ENCODE measurements around the gene DOCK6.

Gene DOCK6

DNA sequence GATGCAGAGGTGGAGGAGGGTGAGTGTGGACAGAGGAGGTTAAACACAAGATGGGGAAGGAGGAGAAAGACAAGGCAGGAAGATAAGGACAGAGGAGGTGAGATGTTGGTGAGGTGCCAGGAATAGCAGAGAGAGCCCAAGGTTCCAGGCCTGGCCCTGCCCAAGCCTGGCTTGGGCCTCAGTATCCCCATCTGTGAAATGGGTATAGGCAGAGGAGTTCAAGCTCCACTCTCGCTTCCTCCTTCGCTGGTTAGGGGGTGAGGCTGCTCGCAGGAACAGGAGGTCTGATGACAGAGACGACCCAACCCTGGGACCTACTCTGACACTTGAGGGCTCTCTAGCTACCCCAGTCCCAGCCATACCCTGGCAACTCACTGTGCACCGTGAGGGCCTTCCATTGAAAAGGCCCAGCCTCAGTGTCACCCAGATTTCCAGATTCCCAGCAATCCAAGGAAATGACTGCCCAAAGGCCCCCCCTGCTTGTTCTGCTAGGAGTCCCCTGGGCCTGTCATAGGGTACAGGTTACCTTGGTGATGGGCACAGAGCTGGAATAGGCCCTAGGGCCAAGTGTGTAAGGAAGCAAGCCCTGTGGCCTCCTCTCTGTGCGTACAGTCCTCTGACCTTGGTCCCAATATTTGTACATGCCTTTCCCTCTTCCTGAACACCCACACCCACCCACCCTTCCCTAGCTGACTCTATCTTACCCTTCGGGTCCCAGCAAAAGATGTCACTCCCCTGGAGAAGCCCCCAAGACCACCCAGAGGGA lies 31.5 kb downstream of the DOCK6 start:
- TF ChIP-seq REST (IDR thresholded peaks at IDR 0.05; ENCODE audit: insufficient read depth in 1 of 2, low read depth in 2 of 2, low read length in 2 of 2) (no peak), SIN3A (IDR thresholded peaks at IDR 0.05; ENCODE audit: borderline replicate concordance, insufficient read depth, low read length) (no peak), TAF1 (IDR thresholded peaks at IDR 0.05; ENCODE audit: borderline replicate concordance, insufficient read depth, low read length) (no peak), POLR2AphosphoS5 (IDR thresholded peaks at IDR 0.05; ENCODE audit: low read depth, low read length) (no peak), FOXP2 (optimal IDR thresholded peaks at IDR 0.05; ENCODE audit: borderline replicate concordance, extremely low read depth, extremely low read length, insufficient read depth) (no peak)

GRCh38 chr19:11227195-11227886 lies 35.0 kb downstream of the DOCK6 start:
- TF ChIP-seq SIN3A (IDR thresholded peaks at IDR 0.05; ENCODE audit: borderline replicate concordance, insufficient read depth, low read length), result no peak
- TF ChIP-seq POLR2AphosphoS5 (IDR thresholded peaks at IDR 0.05; ENCODE audit: low read depth, low read length), result no peak
- TF ChIP-seq REST (IDR thresholded peaks at IDR 0.05; ENCODE audit: insufficient read depth in 1 of 2, low read depth in 2 of 2, low read length in 2 of 2), result no peak
- TF ChIP-seq FOXP2 (optimal IDR thresholded peaks at IDR 0.05; ENCODE audit: borderline replicate concordance, extremely low read depth, extremely low read length, insufficient read depth), result no peak

- TF ChIP-seq POLR2AphosphoS5 (IDR thresholded peaks at IDR 0.05; ENCODE audit: low read depth, low read length) (no peak), TAF1 (IDR thresholded peaks at IDR 0.05; ENCODE audit: borderline replicate concordance, insufficient read depth, low read length) (no peak), REST (IDR thresholded peaks at IDR 0.05; ENCODE audit: insufficient read depth in 1 of 2, low read depth in 2 of 2, low read length in 2 of 2) (no peak), FOXP2 (optimal IDR thresholded peaks at IDR 0.05; ENCODE audit: borderline replicate concordance, extremely low read depth, extremely low read length, insufficient read depth) (no peak), SIN3A (IDR thresholded peaks at IDR 0.05; ENCODE audit: borderline replicate concordance, insufficient read depth, low read length) (no peak)
Observed at GRCh38 chr19:11226716-11227166, 35.6 kb downstream of the DOCK6 start.

DNA sequence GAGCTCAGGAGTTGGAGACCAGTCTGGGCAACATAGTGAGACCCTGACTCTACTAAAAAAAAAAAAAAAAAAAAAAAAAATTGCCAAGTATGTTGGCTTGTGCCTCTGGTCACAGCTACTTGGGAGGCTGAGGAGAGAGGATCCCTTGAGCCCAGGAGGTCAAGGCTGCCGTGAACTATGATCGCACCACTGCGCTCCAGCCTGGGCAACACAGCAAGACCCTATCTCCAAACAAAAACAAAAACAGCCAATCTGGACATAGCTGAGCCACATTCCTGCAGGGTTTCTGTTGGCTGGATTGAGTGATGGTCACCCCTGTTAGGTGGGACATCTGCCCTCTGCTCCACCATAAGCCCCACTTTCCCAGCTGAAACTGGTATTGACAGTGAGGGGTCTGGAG lies 36.5 kb downstream of the DOCK6 start:
- TF ChIP-seq POLR2AphosphoS5 (IDR thresholded peaks at IDR 0.05; ENCODE audit: low read depth, low read length) (no peak), TAF1 (IDR thresholded peaks at IDR 0.05; ENCODE audit: borderline replicate concordance, insufficient read depth, low read length) (no peak), SIN3A (IDR thresholded peaks at IDR 0.05; ENCODE audit: borderline replicate concordance, insufficient read depth, low read length) (no peak), FOXP2 (optimal IDR thresholded peaks at IDR 0.05; ENCODE audit: borderline replicate concordance, extremely low read depth, extremely low read length, insufficient read depth) (no peak), REST (IDR thresholded peaks at IDR 0.05; ENCODE audit: insufficient read depth in 1 of 2, low read depth in 2 of 2, low read length in 2 of 2) (no peak)
